Right lobe of liver (tissue), 6 donors: Measurements from ENCODE around the gene MINDY3. TPM values are rescaled to one million over a fixed set of nuclear protein-coding genes. Genes with fewer than 3 reads are reported as not detected.

ENCODE experiments used
- ATAC-seq, 4 donors: fragments of 200-7000 bp; cut with Tn5 transposase; one replicate each; pipeline ENCODE4 v1.9.1; 2020; ENCODE audit warnings: mild to moderate bottlenecking in 4 of 4, moderate library complexity in 4 of 4
- DNase-seq, 3 donors: peaks; one replicate each; pipeline ENCODE4 v3.0.0-alpha.2; 2020
- H3K27ac ChIP-seq, 3 donors: fragments of 200-600 bp; one replicate each; pipeline ENCODE4 v1.8.0; 2022
- H3K27me3 ChIP-seq, 2 donors: fragments of 200-600 bp; one replicate each; pipeline ENCODE4 v1.8.0; 2022
- H3K36me3 ChIP-seq, 4 donors: fragments of 200-600 bp; sonication (generic) in 1 of 4; one replicate each; pipeline versions ENCODE4 v1.5.1 to v1.8.0; 2017 to 2022; ENCODE audit warnings: control low read depth in 1 of 4
- H3K4me1 ChIP-seq, 4 donors: fragments of 200-600 bp; sonication (generic) in 1 of 4; one replicate each; pipeline versions ENCODE4 v1.5.1 to v1.8.0; 2017 to 2022; ENCODE audit warnings: control low read depth in 1 of 4
- H3K4me3 ChIP-seq, 3 donors: fragments of 200-600 bp; one replicate each; pipeline ENCODE4 v1.8.0; 2022
- H3K9me3 ChIP-seq, 4 donors: fragments of 200-600 bp; sonication (generic) in 1 of 4; one replicate each; pipeline versions ENCODE4 v1.5.1 to v1.8.0; 2017 to 2022; ENCODE audit warnings: control low read depth in 1 of 4
- POLR2A ChIP-seq: fragments of 450-650 bp; IDR thresholded peaks from one replicate; pipeline ENCODE4 v1.6.1; 2017; ENCODE audit warnings: antibody characterized with exemption, mild to moderate bottlenecking
- WGBS: methylation state at CpG from one replicate; pipeline ENCODE4 v1.1.6; 2018; ENCODE audit warnings: low coverage, low lambda C conversion rate; ENCODE audit not compliant: insufficient coverage; ENCODE audit errors: missing lambda C conversion rate; 5-methylcytosine and 5-hydroxymethylcytosine counted together
- intact Hi-C, 2 donors: fragments of 100-400 bp; cut with DNase I; formaldehyde crosslinking; loops; one replicate each; pipeline versions ENCODE4 v1.11.2 to v1.14.1; 2022
- total RNA-seq, 6 experiments: library from RNA; depleted of rRNA in 2 of 6; stranded (reverse); fragments of >200 nt in 2 of 6; fragmentation: NEBNext Ultra II Directional in 3 of 6; extraction: Animal tissue kit (Norgen Biotek cat#: 25700) in 3 of 6; gene quantifications; one replicate each; pipeline versions ENCODE4 v1.1.0 to v1.2.4, GENCODE V29; 2016 to 2023
- TF ChIP-seq, protein P1 (sequence below), 4 donors: fragments of 200-600 bp in 3 of 4; fragments of 450-650 bp in 1 of 4; IDR thresholded peaks; one replicate each; pipeline versions ENCODE4 v1.5.1 to v1.8.0; 2016 to 2022; ENCODE audit warnings: antibody characterized with exemption in 4 of 4, mild to moderate bottlenecking in 2 of 4
- donor health status: DM: no; HTN: yes; CAD: no.
- donor health status: DM: no; HTN: no; CAD: no.
- donor health status: DM: no; HTN: no; CAD: no.
- donor health status: DM: no; HTN: yes; CAD: no.
- donor health status: DM: no; HTN: yes; CAD: no.

Gene MINDY3
- total RNA-seq, 6 experiments from 2014 or later: 11.6 to 15.5 (median 12.4) TPM

DNA sequence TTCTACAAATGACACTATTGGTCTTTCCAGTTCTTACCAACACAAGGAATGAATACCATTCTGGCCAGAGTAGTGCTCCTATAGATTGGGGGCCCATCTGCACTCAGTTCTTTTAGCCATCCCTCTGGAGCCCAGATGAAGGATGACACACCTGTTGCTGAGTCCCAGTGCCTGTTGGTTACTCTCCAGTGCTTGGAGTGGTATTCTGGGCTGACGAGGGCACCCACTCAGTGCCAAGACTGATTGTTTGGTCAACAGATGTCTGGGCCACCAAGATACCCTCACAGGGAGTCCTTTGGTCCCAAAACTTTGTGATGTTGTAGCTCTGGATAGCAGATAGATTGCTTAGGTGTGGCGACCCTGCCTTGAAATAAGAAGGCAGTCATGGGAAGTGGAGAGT is 116.9 kb downstream of the MINDY3 start:
- no peak for ATAC-seq
- Histone ChIP-seq H3K9me3 (no peaks in the 10 kb centered on the region), H3K27ac (no peak overlapping the region), H3K4me1 (no peaks in the 10 kb centered on the region), H3K4me3 (no peak overlapping the region), H3K36me3 (no peaks in the 10 kb centered on the region), H3K27me3 (no peaks in the 10 kb centered on the region)
- TF ChIP-seq POLR2A: no peak
- TF ChIP-seq, protein P1, sequence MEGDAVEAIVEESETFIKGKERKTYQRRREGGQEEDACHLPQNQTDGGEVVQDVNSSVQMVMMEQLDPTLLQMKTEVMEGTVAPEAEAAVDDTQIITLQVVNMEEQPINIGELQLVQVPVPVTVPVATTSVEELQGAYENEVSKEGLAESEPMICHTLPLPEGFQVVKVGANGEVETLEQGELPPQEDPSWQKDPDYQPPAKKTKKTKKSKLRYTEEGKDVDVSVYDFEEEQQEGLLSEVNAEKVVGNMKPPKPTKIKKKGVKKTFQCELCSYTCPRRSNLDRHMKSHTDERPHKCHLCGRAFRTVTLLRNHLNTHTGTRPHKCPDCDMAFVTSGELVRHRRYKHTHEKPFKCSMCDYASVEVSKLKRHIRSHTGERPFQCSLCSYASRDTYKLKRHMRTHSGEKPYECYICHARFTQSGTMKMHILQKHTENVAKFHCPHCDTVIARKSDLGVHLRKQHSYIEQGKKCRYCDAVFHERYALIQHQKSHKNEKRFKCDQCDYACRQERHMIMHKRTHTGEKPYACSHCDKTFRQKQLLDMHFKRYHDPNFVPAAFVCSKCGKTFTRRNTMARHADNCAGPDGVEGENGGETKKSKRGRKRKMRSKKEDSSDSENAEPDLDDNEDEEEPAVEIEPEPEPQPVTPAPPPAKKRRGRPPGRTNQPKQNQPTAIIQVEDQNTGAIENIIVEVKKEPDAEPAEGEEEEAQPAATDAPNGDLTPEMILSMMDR (IDR thresholded peaks at IDR 0.05): no peak
- 68% methylated on average over 2 of the region's 2 CpGs for WGBS
- no peak for DNase-seq
- intact Hi-C loops: no loop called here

DNA sequence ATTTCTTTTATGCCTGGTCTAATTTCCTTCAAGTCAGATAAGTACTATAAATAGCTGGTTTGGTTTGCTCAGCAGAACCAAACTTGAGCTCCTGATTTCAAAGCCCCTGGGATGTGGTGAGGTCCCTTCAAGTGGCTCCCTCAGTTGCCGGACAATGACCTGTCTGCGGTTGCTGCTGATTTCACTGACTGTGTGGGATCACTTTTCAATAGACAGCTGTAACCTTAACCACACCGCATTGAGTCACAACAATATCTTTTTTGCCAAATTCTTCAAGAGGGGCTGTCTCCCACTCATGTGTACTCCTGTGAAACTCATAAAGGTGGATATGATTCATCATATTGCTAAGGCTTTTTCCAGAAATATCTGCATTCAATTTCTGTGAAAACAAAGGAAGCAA is 117.5 kb downstream of the MINDY3 start:
- ATAC-seq (no peak), DNase-seq (no peak)
- WGBS: 66% methylated on average over 3 of the region's 3 CpGs
- H3K27me3 ChIP-seq: no peaks in the 10 kb centered on the region
- TF ChIP-seq, protein P1 (IDR thresholded peaks at IDR 0.05): no peak
- no peak for TF ChIP-seq POLR2A
- intact Hi-C loops: no loop called here
- no peaks in the 10 kb centered on the region for H3K9me3 ChIP-seq
- no peak overlapping the region for H3K27ac ChIP-seq
- H3K36me3 ChIP-seq: no peaks in the 10 kb centered on the region
- H3K4me1 ChIP-seq: no peaks in the 10 kb centered on the region
- no peak overlapping the region for H3K4me3 ChIP-seq

DNA sequence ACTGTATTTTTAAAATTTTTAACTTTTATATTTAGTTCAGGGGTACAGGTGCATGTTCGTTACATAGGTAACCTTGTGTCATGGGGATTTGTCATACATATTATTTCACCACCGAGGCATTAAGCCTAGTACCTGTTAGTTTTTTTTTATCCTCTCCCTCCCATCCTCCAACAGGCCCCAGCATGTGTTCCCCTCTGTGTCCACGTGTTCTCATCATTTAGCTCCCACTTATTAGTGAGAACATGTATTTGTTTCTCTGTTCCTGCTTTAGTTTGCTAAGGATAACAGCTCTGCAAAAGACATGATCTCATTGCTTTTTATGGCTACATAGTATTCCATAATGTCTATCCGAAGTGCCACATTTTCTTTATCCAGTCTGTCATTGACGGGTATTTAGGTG is 118.2 kb downstream of the MINDY3 start:
- Histone ChIP-seq H3K4me1 (no peaks in the 10 kb centered on the region), H3K27me3 (no peaks in the 10 kb centered on the region), H3K4me3 (no peak overlapping the region), H3K36me3 (no peaks in the 10 kb centered on the region), H3K27ac (no peak overlapping the region), H3K9me3 (no peaks in the 10 kb centered on the region)
- intact Hi-C loops: no loop called here
- TF ChIP-seq POLR2A: no peak
- TF ChIP-seq, protein P1 (IDR thresholded peaks at IDR 0.05): no peak
- no peak for ATAC-seq
- no peak for DNase-seq
- WGBS: 34% methylated on average over 5 of the region's 5 CpGs

DNA sequence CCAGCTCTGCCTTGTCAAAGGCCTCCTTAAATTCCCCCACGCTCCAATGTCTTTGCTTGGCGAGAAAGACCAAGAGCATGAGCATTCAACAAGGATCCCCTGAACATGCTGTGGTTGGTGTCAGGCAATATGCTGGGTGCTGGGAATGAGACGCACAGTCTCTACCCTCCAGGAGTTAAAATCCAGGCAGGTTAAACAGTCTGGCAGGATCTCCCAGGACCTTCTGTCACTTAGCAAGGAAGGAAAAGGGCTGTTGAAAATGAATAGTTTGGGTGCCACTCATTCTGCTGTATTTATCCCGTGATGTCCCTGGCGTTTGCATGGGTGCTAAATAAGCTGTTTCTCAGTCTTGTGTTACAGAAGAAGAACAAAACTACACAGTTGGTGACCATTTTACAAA is 118.7 kb downstream of the MINDY3 start:
- no peak for TF ChIP-seq POLR2A
- TF ChIP-seq, protein P1 (IDR thresholded peaks at IDR 0.05): no peak

DNA sequence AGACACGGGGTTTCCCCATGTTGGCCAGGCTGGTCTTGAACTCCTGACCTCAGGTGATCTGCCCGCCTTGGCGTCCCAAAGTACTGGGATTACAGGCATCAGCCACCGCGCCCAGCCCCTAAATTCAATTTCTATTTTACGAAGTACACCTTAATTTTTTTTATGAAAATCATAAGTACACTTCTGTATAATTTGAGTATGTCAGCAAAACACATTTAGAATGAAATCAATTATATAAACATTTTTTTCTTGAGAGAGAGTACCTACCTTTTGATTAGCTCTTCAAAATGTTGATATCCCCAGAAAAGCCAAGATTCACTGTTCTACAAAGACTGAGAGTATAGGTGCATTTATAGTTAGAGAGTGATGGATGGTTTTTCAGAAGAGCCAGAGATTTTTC is 120.0 kb downstream of the MINDY3 start:
- intact Hi-C loops: no loop called here
- Histone ChIP-seq H3K4me3 (no peak overlapping the region), H3K9me3 (no peaks in the 10 kb centered on the region), H3K27ac (no peak overlapping the region), H3K4me1 (no peaks in the 10 kb centered on the region), H3K27me3 (no peaks in the 10 kb centered on the region), H3K36me3 (no peaks in the 10 kb centered on the region)
- ATAC-seq (no peak), DNase-seq (no peak)
- no peak for TF ChIP-seq POLR2A
- TF ChIP-seq, protein P1 (IDR thresholded peaks at IDR 0.05): no peak
- WGBS: 74% methylated on average over 6 of the region's 6 CpGs

More for the DNA sequence above, 118.7 kb downstream of the MINDY3 start:
- ATAC-seq (no peak), DNase-seq (no peak)
- no peak overlapping the region for H3K27ac ChIP-seq
- no peaks in the 10 kb centered on the region for H3K4me1 ChIP-seq
- intact Hi-C loops: no loop called here
- H3K36me3 ChIP-seq: no peaks in the 10 kb centered on the region
- WGBS: 84% methylated on average over 5 of the region's 5 CpGs
- no peaks in the 10 kb centered on the region for H3K27me3 ChIP-seq
- H3K9me3 ChIP-seq: no peaks in the 10 kb centered on the region
- H3K4me3 ChIP-seq: no peak overlapping the region
